ENCODE results near the gene LPIN2.

- TF ChIP-seq CTCF (IDR thresholded peaks at IDR 0.05): no peak
- no peak for TF ChIP-seq EP300 (IDR thresholded peaks at IDR 0.05)
- TF ChIP-seq POLR2A (IDR thresholded peaks at IDR 0.05): no peak
Measured at GRCh38 chr18:2986150-2986865, 26.6 kb downstream of the LPIN2 start.
